Activated CD4-positive, alpha-beta memory T cell treated with anti-CD3 and anti-CD28 coated beads for 36 hours (primary cell): ENCODE measurements around the gene P2RY12. TPM values are rescaled to one million over a fixed set of nuclear protein-coding genes. Genes with fewer than 3 reads are reported as not detected.

ENCODE experiments used
- CTCF ChIA-PET: fragments of 350-600 bp; sonication (Branson Sonifier 250); formaldehyde crosslinking; loops from one replicate; lab custom pipeline; 2021; ENCODE audit warnings: antibody characterized with exemption, inconsistent platforms; lab: Charles Lee
- POLR2A ChIA-PET: fragments of 350-600 bp; sonication (Branson Sonifier 250); formaldehyde crosslinking; loops from one replicate; lab custom pipeline; 2021; ENCODE audit warnings: antibody characterized with exemption; lab: Charles Lee
- DNase-seq: peaks from one replicate; pipeline ENCODE4 v3.0.0-alpha.2; 2020
- H3K27ac Mint-ChIP-seq: one replicate; pipeline ENCODE4 v1.8.0; 2021; ENCODE audit warnings: mixed read lengths
- H3K27me3 Mint-ChIP-seq: one replicate; pipeline ENCODE4 v1.8.0; 2021; ENCODE audit warnings: mixed read lengths
- H3K36me3 Mint-ChIP-seq: one replicate; pipeline ENCODE4 v1.8.0; 2021; ENCODE audit warnings: mixed read lengths
- H3K4me1 Mint-ChIP-seq: one replicate; pipeline ENCODE4 v1.8.0; 2021; ENCODE audit warnings: low read depth, mixed read lengths
- H3K4me3 Mint-ChIP-seq: one replicate; pipeline ENCODE4 v1.8.0; 2021; ENCODE audit warnings: mild to moderate bottlenecking, mixed read lengths
- H3K9me3 Mint-ChIP-seq: one replicate; pipeline ENCODE4 v1.8.0; 2021; ENCODE audit warnings: mixed read lengths
- intact Hi-C: fragments of 100-400 bp; cut with micrococcal nuclease; formaldehyde crosslinking; loops from one replicate; pipeline ENCODE4 v1.15.1; 2023
- total RNA-seq, 2 experiments: library from RNA; stranded (reverse); gene quantifications; one replicate each; pipeline ENCODE4 v1.2.3, GENCODE V29; 2021

P2RY12 gene
- total RNA-seq, 2 experiments from 2014 or later = not detected

GRCh38 chr3:151305060-151305774 lies 79.3 kb downstream of the P2RY12 start:
- ChIA-PET CTCF (interaction anchor here (0.7 to 4.5 kb wide), 17 partner anchors 11 to 1956 kb away, joined by 3 to 32 read pairs (median 6); partner anchors contain the start of gene GPR87), POLR2A (interaction anchor here (0.9 to 4.6 kb wide), 10 partner anchors 11 to 102 kb away, joined by 3 to 42 read pairs (median 4); partner anchors contain the start of genes GPR171 and GPR87)
- Mint-ChIP-seq H3K4me1 (peaks cover 78% of the 10 kb centered on the region), H3K27me3 (peaks cover 17% of the 10 kb centered on the region), H3K36me3 (no peaks in the 10 kb centered on the region), H3K27ac (peak overlapping the region; percentile 56), H3K9me3 (no peaks in the 10 kb centered on the region), H3K4me3 (peak overlapping the region; percentile 20)
- DNase-seq = peak; percentile 52
- intact Hi-C loops = loop anchor here (1.0 to 5.0 kb wide), 9 partner anchors 21 to 952 kb away; partner anchors contain the start of genes GPR171, P2RY14 and SIAH2

- intact Hi-C loops = no loop called here
- Mint-ChIP-seq H3K27me3 (peaks cover 25% of the 10 kb centered on the region), H3K4me1 (peaks cover 70% of the 10 kb centered on the region), H3K27ac (no peak overlapping the region), H3K9me3 (no peaks in the 10 kb centered on the region), H3K36me3 (no peaks in the 10 kb centered on the region), H3K4me3 (no peak overlapping the region)
- no peak for DNase-seq
- ChIA-PET POLR2A (interaction anchor here (2.3 to 4.6 kb wide), 2 partner anchors 12 to 17 kb away, joined by 13 to 42 read pairs; partner anchors contain the start of gene GPR87), CTCF (interaction anchor here (1.0 to 4.5 kb wide), 5 partner anchors 12 to 136 kb away, joined by 3 to 32 read pairs (median 15); partner anchors contain the start of gene GPR87)
These were observed 80.8 kb downstream of the P2RY12 start for GRCh38 chr3:151303751-151304150.

GRCh38 chr3:151301787-151302186 lies 82.8 kb downstream of the P2RY12 start:
- Mint-ChIP-seq H3K4me3 (no peak overlapping the region), H3K27me3 (peaks cover 35% of the 10 kb centered on the region), H3K36me3 (no peaks in the 10 kb centered on the region), H3K4me1 (peaks cover 52% of the 10 kb centered on the region), H3K9me3 (no peaks in the 10 kb centered on the region), H3K27ac (no peak overlapping the region)
- intact Hi-C loops = loop anchor here (2.0 kb wide), 1 partner anchor 15 kb away; the partner anchor contains the start of gene GPR87
- ChIA-PET POLR2A (no interaction called here), CTCF (interaction anchor here (1.5 to 1.6 kb wide), 2 partner anchors 10 to 26 kb away, joined by 4 read pairs; no protein-coding TSS in a partner anchor)
- DNase-seq = no peak

GRCh38 chr3:151300539-151300938 lies 84.0 kb downstream of the P2RY12 start:
- Mint-ChIP-seq H3K27me3 (peaks cover 35% of the 10 kb centered on the region), H3K36me3 (no peaks in the 10 kb centered on the region), H3K9me3 (no peaks in the 10 kb centered on the region), H3K4me1 (peaks cover 41% of the 10 kb centered on the region), H3K27ac (no peak overlapping the region), H3K4me3 (no peak overlapping the region)
- DNase-seq = no peak
- ChIA-PET CTCF (interaction anchor here (1.5 to 2.4 kb wide), 2 partner anchors 9 to 132 kb away, joined by 4 to 6 read pairs; no protein-coding TSS in a partner anchor), POLR2A (interaction anchor here (0.7 kb wide), 1 partner anchor 99 kb away, joined by 3 read pairs; no protein-coding TSS in a partner anchor)
- intact Hi-C loops = loop anchor here (2.0 kb wide), 1 partner anchor 16 kb away; the partner anchor contains the start of gene GPR87

GRCh38 chr3:151299006-151299405 lies 85.5 kb downstream of the P2RY12 start:
- intact Hi-C loops = no loop called here
- Mint-ChIP-seq H3K27ac (no peak overlapping the region), H3K36me3 (no peaks in the 10 kb centered on the region), H3K4me1 (peaks cover 29% of the 10 kb centered on the region), H3K9me3 (no peaks in the 10 kb centered on the region), H3K4me3 (no peak overlapping the region), H3K27me3 (peaks cover 38% of the 10 kb centered on the region)
- ChIA-PET CTCF (interaction anchor here (1.3 to 2.4 kb wide), 4 partner anchors 15 to 131 kb away, joined by 3 to 7 read pairs (median 6); no protein-coding TSS in a partner anchor), POLR2A (interaction anchor here (0.5 kb wide), 1 partner anchor 93 kb away, joined by 3 read pairs; no protein-coding TSS in a partner anchor)
- no peak for DNase-seq

GRCh38 chr3:151297429-151297828 lies 87.1 kb downstream of the P2RY12 start:
- Mint-ChIP-seq H3K9me3 (no peaks in the 10 kb centered on the region), H3K4me1 (peaks cover 15% of the 10 kb centered on the region), H3K4me3 (no peak overlapping the region), H3K27me3 (peaks cover 30% of the 10 kb centered on the region), H3K27ac (no peak overlapping the region), H3K36me3 (no peaks in the 10 kb centered on the region)
- intact Hi-C loops = no loop called here
- CTCF ChIA-PET = interaction anchor here (1.2 to 1.9 kb wide), 3 partner anchors 13 to 171 kb away, joined by 3 to 5 read pairs (median 3); no protein-coding TSS in a partner anchor
- no peak for DNase-seq
- POLR2A ChIA-PET = no interaction called here

- H3K27ac Mint-ChIP-seq = no peak overlapping the region
- H3K4me3 Mint-ChIP-seq = no peak overlapping the region
- DNase-seq = no peak
- no peaks in the 10 kb centered on the region for H3K36me3 Mint-ChIP-seq
- H3K4me1 Mint-ChIP-seq = peaks cover 6% of the 10 kb centered on the region
- no peaks in the 10 kb centered on the region for H3K9me3 Mint-ChIP-seq
- H3K27me3 Mint-ChIP-seq = peaks cover 29% of the 10 kb centered on the region
- ChIA-PET CTCF (interaction anchor here (1.3 kb wide), 1 partner anchor 128 kb away, joined by 3 read pairs; no protein-coding TSS in a partner anchor), POLR2A (no interaction called here)
- intact Hi-C loops = no loop called here
These were observed 88.3 kb downstream of the P2RY12 start for GRCh38 chr3:151296226-151296625.

- Mint-ChIP-seq H3K36me3 (no peaks in the 10 kb centered on the region), H3K4me1 (no peaks in the 10 kb centered on the region), H3K4me3 (no peak overlapping the region), H3K9me3 (no peaks in the 10 kb centered on the region), H3K27ac (no peak overlapping the region), H3K27me3 (peaks cover 15% of the 10 kb centered on the region)
- POLR2A ChIA-PET = interaction anchor here (1.4 kb wide), 1 partner anchor 23 kb away, joined by 4 read pairs; the partner anchor contains the start of gene GPR87
- CTCF ChIA-PET = interaction anchor here (0.6 to 2.3 kb wide), 6 partner anchors 33 to 716 kb away, joined by 3 to 13 read pairs (median 8); no protein-coding TSS in a partner anchor
- intact Hi-C loops = no loop called here
- no peak for DNase-seq
These were observed 91.4 kb downstream of the P2RY12 start for GRCh38 chr3:151293127-151293526.

GRCh38 chr3:151290673-151291072 lies 93.9 kb downstream of the P2RY12 start:
- ChIA-PET CTCF (interaction anchor here (1.0 to 1.1 kb wide), 2 partner anchors 14 to 134 kb away, joined by 3 read pairs; no protein-coding TSS in a partner anchor), POLR2A (no interaction called here)
- no peak for DNase-seq
- Mint-ChIP-seq H3K9me3 (no peaks in the 10 kb centered on the region), H3K27ac (no peak overlapping the region), H3K36me3 (no peaks in the 10 kb centered on the region), H3K27me3 (peaks cover 9% of the 10 kb centered on the region), H3K4me1 (no peaks in the 10 kb centered on the region), H3K4me3 (no peak overlapping the region)
- intact Hi-C loops = loop anchor here (1.0 to 2.0 kb wide), 2 partner anchors 37 to 548 kb away; no protein-coding TSS in a partner anchor

- Mint-ChIP-seq H3K4me3 (no peak overlapping the region), H3K36me3 (no peaks in the 10 kb centered on the region), H3K27me3 (peaks cover 6% of the 10 kb centered on the region), H3K9me3 (no peaks in the 10 kb centered on the region), H3K4me1 (peaks cover under 1% of the 10 kb centered on the region), H3K27ac (no peak overlapping the region)
- intact Hi-C loops = loop anchor here (10.0 kb wide), 1 partner anchor 745 kb away; the partner anchor contains the start of genes EIF2A and SERP1
- CTCF ChIA-PET = interaction anchor here (1.0 to 2.0 kb wide), 3 partner anchors 38 to 122 kb away, joined by 4 to 11 read pairs (median 7); no protein-coding TSS in a partner anchor
- POLR2A ChIA-PET = no interaction called here
- DNase-seq = no peak
These were observed 95.1 kb downstream of the P2RY12 start for GRCh38 chr3:151289445-151289844.
